Measurements from ENCODE around the gene SENP3. TPM values are rescaled to one million over a fixed set of nuclear protein-coding genes. Genes with fewer than 3 reads are reported as not detected.

Gene SENP3
- total and polyA plus RNA-seq, 2 donors (not counting 3 experiments of a cell fraction or from before 2014, with no cell fraction given): 63.4 to 96.5 TPM

- TF ChIP-seq POLR2A (IDR thresholded peaks at IDR 0.05; ENCODE audit: low read depth, low read length): no peak
- no peak for TF ChIP-seq POLR2AphosphoS5 (IDR thresholded peaks at IDR 0.05; ENCODE audit: insufficient read depth, low read depth, low read length)
- no peak for TF ChIP-seq EZH2 (IDR thresholded peaks at IDR 0.05; ENCODE audit: borderline replicate concordance, low read depth, low read length, severe bottlenecking)
- no peak for TF ChIP-seq GATA2 (IDR thresholded peaks at IDR 0.05; ENCODE audit: insufficient read depth, insufficient read length, low read depth, low read length)
- TF ChIP-seq FOS (IDR thresholded peaks at IDR 0.05; ENCODE audit: borderline replicate concordance, insufficient read depth, low read length): no peak
- no peak for TF ChIP-seq JUN (IDR thresholded peaks at IDR 0.05; ENCODE audit: borderline replicate concordance, insufficient read depth, insufficient read length, low read depth)
- no peak for TF ChIP-seq MYC (IDR thresholded peaks at IDR 0.05; ENCODE audit: low read depth, low read length)
- TF ChIP-seq CTCF (IDR thresholded peaks at IDR 0.05; ENCODE audit: extremely low read depth in 1 of 2, insufficient read depth in 1 of 2, low read depth in 1 of 2, low read length in 2 of 2): no peak
- TF ChIP-seq, protein P1, sequence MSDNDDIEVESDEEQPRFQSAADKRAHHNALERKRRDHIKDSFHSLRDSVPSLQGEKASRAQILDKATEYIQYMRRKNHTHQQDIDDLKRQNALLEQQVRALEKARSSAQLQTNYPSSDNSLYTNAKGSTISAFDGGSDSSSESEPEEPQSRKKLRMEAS (IDR thresholded peaks at IDR 0.05; ENCODE audit: insufficient read depth, insufficient read length): no peak
- H3K4me1 ChIP-seq (ENCODE audit: control insufficient read depth, extremely low read depth, insufficient read depth, low read length): no peaks in the 10 kb centered on the region
- ChIA-PET CTCF (interaction anchor here (1.2 to 1.4 kb wide), 2 partner anchors 9 to 30 kb away, joined by 3 to 4 read pairs; no protein-coding TSS in a partner anchor), POLR2A (no interaction called here)
- H3K4me3 ChIP-seq (replicated peaks in 1 of 3; ENCODE audit: insufficient read depth in 1 of 3, low read depth in 1 of 3, low read length in 3 of 3): no peak overlapping the region
- no peaks in the 10 kb centered on the region for H3K9me1 ChIP-seq (replicated peaks; ENCODE audit: control insufficient read depth, extremely low read depth, insufficient read depth, low read length)
- intact Hi-C loops (cut with micrococcal nuclease) (no loop called here), dilution Hi-C loops (cut with MboI; ENCODE audit: extremely low pct_ligation_motif_present, low sequenced_read_pairs) (no loop called here)
- BruUV-seq (replicated peaks): no TSS peak
- FAIRE-seq (no peak), DNase-seq (ENCODE audit: low read depth, low spot score) (no peak)
- H3K9me3 ChIP-seq (replicated peaks; ENCODE audit: control insufficient read depth, insufficient read depth, low read length): no peaks in the 10 kb centered on the region
- H3K4me2 ChIP-seq (ENCODE audit: insufficient read depth, low read length): no peak overlapping the region
- no peaks in the 10 kb centered on the region for H4K20me1 ChIP-seq (replicated peaks; ENCODE audit: control insufficient read depth, extremely low read depth, insufficient read depth, low read length)
- no peak overlapping the region for H2AFZ ChIP-seq (ENCODE audit: low read depth, low read length)
- H3K9ac ChIP-seq (replicated peaks; ENCODE audit: extremely low read depth, insufficient read depth, low read length): no peak overlapping the region
- no peaks in the 10 kb centered on the region for H3K27me3 ChIP-seq (ENCODE audit: control insufficient read depth in 2 of 2, insufficient read depth in 2 of 2, low read length in 2 of 2)
- H3K79me2 ChIP-seq (ENCODE audit: control insufficient read depth, insufficient read depth, low read length): no peaks in the 10 kb centered on the region
- no peak overlapping the region for H3K27ac ChIP-seq (ENCODE audit: insufficient read depth, low read depth, low read length)
- H3K36me3 ChIP-seq (ENCODE audit: control insufficient read depth in 2 of 2, extremely low read depth in 1 of 2, insufficient read depth in 2 of 2, low read length in 2 of 2): no peaks in the 10 kb centered on the region
Measured at GRCh38 chr17:7530023-7530900, 31.5 kb upstream of the SENP3 start.
